Activated T-cell treated with anti-CD3 and anti-CD28 coated beads for 4 hours (primary cell): Measurements from ENCODE around the gene RAB8B.
"Not testable (repeated sequence)": the region's sequence is repeated elsewhere in the genome, so short reads cannot be mapped to it uniquely, and the experiment has no call there.

ENCODE experiments used
- DNase-seq: peaks from one replicate; pipeline ENCODE4 v3.0.0-alpha.2; 2020

The RAB8B gene

DNA sequence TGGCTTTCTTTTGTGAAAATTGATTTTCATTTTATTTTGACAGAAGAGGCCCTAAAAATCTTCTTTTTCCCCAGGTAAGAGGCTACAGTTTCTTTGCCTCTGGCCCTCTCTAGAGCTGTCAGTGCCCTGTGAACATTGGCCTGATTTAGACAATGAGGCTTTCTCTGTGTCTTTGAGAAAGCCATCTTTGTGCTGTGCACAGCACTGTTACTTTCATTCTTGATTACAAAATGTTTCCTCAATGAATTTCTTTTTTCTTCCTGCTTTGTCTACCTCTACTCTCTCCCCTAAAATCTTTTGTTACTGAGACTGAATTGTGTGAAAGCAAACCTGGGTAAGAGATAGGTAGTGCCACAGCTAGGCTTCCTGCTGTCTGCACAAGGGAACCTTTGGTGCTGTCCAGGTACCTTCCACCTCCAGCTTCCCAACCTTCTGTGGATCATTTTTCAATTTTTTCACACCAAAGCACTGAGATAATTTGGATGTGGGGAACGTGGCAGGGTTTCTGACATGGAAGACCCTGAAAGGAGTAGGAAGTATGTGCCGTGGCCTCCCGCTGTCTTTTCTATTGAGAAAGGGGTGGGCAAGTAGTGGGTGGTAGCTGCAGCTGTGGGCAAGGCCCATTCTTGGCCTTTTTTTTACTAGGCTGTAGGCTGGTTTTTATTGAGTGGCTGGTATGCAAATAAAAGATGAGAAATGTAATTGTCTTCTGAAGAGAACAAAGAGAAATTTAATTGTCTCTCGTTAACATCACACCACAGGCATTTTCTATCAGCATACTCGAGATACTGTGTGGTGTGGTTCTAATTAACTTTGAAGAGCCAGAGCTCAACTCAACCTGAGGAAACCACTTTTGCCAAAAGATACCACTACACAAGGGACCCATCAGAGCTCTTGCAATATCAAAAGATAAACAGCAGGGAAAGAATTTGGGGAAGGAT is 21.0 kb downstream of the RAB8B start:
- DNase-seq: no peak

DNA sequence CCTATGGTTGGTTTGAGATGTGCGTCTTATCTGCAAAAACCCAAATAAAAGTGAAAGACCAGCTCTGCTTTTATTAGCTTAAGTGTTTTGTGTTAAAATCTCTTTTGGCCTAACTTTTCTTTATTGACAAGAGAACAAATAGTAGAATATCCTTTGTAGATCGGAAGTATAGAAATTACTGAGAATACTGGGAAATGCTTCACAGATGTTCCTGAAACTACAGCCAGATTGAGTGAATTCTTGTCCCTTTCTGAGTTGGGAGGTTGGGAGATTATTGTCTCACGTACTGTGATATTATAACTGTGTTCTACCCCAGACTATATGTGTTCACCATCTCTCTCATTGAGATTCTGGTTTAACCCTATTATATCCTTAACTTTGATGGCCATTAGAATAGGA is 21.7 kb downstream of the RAB8B start:
- no peak for DNase-seq

DNA sequence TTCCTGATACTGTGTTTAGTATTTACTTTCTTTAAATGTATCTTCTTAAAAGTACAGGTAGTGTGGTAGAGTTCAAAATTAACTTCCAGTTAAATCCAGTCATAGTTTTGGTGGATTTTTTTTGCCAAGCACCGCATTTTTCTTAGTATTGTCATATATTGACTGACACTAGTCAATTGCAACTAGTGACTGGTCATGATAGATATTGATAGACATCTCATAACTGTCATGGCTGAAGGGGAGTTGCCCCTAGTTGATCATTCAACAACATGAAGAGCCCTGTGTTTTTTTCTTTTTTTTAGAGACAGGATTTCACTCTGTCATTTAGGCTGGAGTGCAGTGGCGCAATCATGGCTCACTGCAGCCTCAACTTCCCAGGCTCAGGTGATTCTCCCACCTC is 22.1 kb downstream of the RAB8B start:
- DNase-seq: no peak

- no peak for DNase-seq
Observed at GRCh38 chr15:63212050-63213004, 22.9 kb downstream of the RAB8B start.

DNA sequence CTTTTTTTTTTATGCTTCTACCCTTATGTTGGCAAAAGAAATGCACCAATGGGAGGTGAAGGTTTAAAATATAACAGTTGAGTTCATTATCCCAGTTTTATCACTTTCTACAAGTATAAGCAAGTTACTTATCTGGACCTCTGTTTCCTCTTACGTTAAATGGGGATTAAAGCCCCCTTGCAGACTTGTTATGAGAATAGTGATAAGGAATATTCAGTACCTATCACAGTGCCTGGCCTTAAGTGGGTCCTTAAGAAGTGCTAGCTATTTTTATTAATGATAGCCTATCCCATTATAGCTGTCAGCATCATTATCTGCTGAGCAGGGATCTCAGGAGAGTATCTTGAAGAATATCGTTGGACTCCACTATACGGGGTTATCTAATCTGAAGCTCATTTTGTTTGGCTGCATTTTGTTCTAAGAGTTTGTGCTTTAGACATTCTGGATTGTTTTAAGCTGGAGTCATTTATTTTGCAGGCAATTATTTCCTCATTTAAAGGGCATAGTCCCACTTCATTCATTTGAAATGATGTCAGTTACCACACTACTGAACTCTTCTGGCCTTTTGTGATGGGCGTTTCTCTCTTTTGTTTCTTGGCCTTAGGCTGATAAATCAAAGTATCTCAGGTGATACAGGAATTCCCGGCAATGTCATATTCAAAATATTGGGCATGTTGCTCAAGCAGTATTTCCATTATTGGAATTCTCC is 28.8 kb downstream of the RAB8B start:
- DNase-seq: no peak

- no peak for DNase-seq
Observed at GRCh38 chr15:63219196-63219710, 29.8 kb downstream of the RAB8B start.

DNA sequence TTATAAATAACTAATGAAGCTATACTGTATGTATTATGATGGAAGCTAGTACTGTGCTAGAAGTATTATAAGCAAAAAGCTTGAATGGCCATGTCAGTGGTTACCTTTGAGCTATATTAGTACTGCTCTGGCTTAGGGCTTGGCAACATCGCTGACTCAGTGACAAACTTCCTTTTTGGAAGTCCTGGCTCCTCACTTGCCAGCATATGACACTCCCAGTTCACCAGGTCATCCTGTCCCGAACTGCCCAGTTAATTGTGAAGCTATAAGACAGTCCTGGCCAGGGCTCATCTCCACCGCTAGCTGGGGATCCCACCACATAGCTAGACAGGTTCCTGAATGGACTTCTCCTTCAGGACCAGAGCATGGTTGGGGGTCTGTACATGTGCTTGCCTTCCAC is 31.9 kb downstream of the RAB8B start:
- no peak for DNase-seq

- DNase-seq: no peak
Observed at GRCh38 chr15:63223463-63223862, 34.1 kb downstream of the RAB8B start.

DNA sequence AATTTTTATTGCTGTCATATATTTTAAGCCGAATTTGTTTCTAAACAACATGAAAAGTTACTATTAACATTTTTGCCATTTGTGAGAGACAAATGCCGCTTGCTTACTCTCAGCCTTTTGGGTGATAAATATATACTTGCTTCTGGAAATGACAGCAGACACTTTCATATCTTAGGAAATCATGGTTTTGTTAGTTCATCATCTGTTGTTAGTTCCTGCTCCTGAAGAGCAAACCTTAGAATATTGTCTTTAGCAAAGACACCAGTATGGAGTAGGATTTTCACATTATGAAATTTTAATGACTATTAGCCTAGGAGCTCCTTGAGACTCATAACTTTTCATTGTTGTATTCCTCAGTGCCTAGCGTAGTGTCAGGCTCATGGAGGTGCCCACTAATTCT is 36.0 kb downstream of the RAB8B start:
- DNase-seq: no peak

- no peak for DNase-seq
Observed at GRCh38 chr15:63226155-63226883, 36.9 kb downstream of the RAB8B start.

DNA sequence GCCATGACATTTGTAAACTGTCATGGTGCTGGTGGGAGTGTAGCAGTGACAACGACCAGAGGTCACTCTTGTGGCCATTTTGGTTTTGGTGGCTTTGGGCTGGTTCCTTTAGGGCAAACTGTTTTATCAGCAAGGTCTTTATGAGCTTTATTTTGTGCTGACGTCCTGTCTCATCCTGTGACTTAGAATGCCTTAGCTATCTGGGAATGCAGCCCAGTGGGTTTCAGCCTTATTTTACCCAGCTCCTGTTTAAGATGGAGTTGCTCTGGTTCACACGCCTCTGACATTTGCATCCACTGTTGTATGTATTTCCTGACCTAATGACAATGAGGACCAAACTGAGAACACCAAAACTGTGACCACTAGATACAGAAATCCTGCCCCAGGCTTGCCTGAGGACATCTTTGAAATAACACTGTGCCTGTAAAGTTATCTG is 37.6 kb downstream of the RAB8B start:
- DNase-seq: no peak

GRCh38 chr15:63227689-63228088 is 38.3 kb downstream of the RAB8B start:
- DNase-seq: no peak

GRCh38 chr15:63231206-63231605 is 41.8 kb downstream of the RAB8B start:
- DNase-seq: no peak

DNA sequence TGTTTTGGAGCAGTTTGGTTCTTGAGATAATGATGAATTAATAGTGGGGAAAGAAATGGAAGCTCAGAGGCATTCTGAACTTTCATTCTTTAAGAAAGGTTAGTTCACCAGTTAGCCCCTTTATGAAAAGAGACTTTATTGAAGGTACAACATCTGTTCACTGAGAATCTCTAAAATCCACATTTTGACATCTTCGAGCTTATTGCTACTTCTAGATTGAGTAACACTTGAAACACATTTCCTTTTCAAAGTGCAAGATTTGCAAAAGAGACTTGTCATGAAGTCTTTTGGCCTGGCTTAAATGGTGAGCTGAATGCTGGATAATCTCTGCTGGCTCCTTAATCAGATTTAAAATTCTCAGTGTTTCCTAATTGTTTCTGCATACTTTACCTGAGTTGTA is 42.3 kb downstream of the RAB8B start:
- no peak for DNase-seq

GRCh38 chr15:63232405-63232804 is 43.0 kb downstream of the RAB8B start:
- DNase-seq: no peak

- DNase-seq: no peak
Observed at GRCh38 chr15:63232943-63233342, 43.5 kb downstream of the RAB8B start.

- DNase-seq: no peak
Observed at GRCh38 chr15:63233667-63234423, 44.4 kb downstream of the RAB8B start.

GRCh38 chr15:63234451-63234870 is 45.1 kb downstream of the RAB8B start:
- no peak for DNase-seq

- no peak for DNase-seq
Observed at GRCh38 chr15:63236272-63236671, 46.9 kb downstream of the RAB8B start.

DNA sequence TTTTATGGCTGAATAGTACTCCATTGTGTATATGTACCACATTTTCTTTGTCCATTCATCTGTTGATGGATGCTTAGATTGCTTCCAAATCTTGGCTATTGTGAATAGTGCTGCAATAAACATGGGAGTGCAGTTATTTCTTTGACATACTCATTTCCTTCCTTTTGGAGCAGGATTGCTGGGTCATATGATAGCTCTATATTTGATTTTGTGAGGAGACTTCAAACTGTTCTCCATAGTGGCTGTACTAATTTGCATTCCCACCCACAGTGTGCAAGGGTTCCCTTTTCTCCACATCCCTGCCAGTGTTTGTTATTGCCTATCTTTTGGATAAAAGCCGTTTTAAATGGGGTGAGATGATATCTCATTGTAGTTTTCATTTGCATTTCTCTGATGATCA is 47.7 kb downstream of the RAB8B start:
- not testable (repeated sequence) for DNase-seq

DNA sequence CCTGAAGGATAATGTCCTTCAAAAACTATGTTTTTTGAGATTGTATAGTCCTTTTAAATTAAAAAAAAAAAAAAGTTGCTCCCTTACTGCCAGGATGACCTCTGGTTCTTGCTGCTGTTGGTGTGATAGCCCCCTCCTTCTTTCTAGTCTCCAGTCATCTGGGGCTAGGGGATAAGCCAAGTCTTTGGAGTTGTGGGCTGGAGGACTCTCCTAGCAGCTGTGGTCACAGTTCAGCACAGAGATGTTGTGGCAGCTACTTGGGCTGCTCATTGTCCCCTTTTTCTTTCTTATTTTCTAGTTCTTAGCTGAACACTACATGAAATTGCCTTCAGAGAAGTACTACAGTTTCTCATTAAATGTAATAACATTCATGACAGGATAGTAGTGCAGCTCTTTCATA is 48.8 kb downstream of the RAB8B start:
- no peak for DNase-seq
